Measurements from ENCODE around the gene AURKA.

Gene AURKA

GRCh38 chr20:56433221-56433879 is 41.3 kb upstream of the AURKA start:
- no peak overlapping the region for H3K27ac ChIP-seq
- TF ChIP-seq, protein P1, sequence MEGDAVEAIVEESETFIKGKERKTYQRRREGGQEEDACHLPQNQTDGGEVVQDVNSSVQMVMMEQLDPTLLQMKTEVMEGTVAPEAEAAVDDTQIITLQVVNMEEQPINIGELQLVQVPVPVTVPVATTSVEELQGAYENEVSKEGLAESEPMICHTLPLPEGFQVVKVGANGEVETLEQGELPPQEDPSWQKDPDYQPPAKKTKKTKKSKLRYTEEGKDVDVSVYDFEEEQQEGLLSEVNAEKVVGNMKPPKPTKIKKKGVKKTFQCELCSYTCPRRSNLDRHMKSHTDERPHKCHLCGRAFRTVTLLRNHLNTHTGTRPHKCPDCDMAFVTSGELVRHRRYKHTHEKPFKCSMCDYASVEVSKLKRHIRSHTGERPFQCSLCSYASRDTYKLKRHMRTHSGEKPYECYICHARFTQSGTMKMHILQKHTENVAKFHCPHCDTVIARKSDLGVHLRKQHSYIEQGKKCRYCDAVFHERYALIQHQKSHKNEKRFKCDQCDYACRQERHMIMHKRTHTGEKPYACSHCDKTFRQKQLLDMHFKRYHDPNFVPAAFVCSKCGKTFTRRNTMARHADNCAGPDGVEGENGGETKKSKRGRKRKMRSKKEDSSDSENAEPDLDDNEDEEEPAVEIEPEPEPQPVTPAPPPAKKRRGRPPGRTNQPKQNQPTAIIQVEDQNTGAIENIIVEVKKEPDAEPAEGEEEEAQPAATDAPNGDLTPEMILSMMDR (conservative IDR thresholded peaks at IDR 0.05): no peak

- TF ChIP-seq, protein P1 (conservative IDR thresholded peaks at IDR 0.05): no peak
- no peak overlapping the region for H3K27ac ChIP-seq
Measured at GRCh38 chr20:56431471-56431870, 39.5 kb upstream of the AURKA start.

DNA sequence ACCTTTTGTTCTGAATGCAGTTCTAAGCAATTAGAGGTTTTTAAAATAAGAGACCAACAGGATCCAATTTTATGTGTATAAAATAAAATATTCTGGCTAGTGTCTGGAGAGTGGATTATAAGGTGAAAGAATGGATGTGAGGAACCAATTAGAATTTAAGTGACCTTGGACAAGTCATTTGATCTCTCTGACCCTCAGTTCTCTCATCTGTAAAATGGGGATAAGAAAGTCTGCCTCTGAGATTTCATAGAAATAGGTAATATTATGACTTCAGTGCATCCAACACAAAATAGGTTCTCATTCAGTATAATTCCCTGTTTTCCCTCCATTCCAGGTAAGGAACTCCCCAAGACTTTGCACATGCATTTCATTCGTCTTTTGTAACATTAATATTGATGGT is 38.9 kb upstream of the AURKA start:
- H3K27ac ChIP-seq: no peak overlapping the region
- TF ChIP-seq, protein P1 (conservative IDR thresholded peaks at IDR 0.05): no peak

DNA sequence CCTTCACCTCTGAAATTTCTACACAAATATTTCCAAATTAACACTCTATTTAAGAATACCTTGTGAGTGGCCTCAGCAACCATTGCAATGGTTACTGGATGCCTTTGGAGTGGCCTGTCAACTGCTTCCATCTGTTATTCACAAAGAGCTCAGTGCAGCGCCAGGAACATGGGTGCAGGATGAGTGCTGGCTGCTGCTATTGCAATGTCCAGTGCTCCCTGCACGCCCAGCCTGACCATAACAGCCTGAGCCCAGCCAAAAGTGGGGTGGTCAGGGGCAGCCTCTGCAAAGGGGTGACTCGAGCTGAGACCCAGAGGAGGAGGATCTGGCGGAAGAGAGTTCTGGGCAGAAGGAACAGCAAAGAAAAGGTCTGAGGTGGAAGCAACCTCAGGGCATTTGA is 38.4 kb upstream of the AURKA start:
- TF ChIP-seq, protein P1 (conservative IDR thresholded peaks at IDR 0.05): no peak

GRCh38 chr20:56429941-56430340 is 37.9 kb upstream of the AURKA start:
- H3K27ac ChIP-seq: peak overlapping the region; percentile 50
- TF ChIP-seq, protein P1 (conservative IDR thresholded peaks at IDR 0.05): no peak

More for the DNA sequence above, 38.4 kb upstream of the AURKA start:
- peak overlapping the region; percentile 50 for H3K27ac ChIP-seq

DNA sequence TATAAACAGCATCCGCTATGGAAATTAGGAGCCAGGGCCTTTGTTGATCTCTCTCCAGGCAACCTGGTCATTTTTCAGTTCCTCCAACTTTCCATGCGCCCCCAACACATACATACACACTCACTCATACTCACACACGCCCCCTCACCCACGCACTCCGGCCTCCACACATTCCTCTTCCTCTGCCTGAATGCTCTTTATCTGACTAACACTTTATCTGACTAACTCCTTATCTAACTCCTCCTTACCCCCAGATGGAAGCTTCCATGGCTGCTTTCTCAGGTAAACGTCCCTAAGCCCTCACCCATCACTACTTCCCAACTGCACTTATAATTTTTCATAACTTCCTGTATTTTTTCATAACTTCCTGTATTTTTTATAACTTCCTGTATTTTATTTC is 37.5 kb upstream of the AURKA start:
- TF ChIP-seq, protein P1 (conservative IDR thresholded peaks at IDR 0.05): no peak
- peak overlapping the region; percentile 50 for H3K27ac ChIP-seq

DNA sequence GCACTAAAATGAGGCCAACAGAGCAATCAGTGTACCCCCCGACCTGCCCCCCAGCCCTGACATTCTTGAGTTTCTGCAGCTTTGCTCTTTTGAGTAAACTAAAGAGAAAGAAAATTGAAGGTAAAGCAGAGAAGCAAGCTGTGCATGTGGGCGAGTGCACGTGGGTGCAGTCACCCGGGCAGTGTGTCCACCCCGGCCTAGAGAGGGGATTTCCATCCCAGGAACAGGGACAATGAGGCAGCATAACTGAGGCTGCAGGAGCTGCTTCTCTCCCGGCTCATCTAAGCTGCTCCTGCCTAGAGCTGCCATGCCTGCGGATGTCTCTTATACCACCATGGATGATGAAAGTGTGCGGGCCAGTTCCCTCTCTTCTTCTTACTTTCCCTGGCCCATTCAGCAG is 36.9 kb upstream of the AURKA start:
- peak overlapping the region; percentile 50 for H3K27ac ChIP-seq
- TF ChIP-seq, protein P1 (conservative IDR thresholded peaks at IDR 0.05): no peak
